Transverse colon (tissue), 4 donors: ENCODE results near the gene TAOK3. TPM values are rescaled to one million over a fixed set of nuclear protein-coding genes. Genes with fewer than 3 reads are reported as not detected.

ENCODE experiments used
- DNase-seq: peaks from one replicate; pipeline ENCODE4 v3.0.0-alpha.2; 2019
- H3K27ac ChIP-seq, 4 donors: fragments of 200-600 bp; sonication (generic); 2 replicates each; pipeline ENCODE4 v1.5.1; 2016 to 2018; ENCODE audit warnings: inconsistent platforms in 4 of 4
- H3K27me3 ChIP-seq: fragments of 200-600 bp; sonication (generic); 2 replicates; pipeline ENCODE4 v1.5.1; 2017; ENCODE audit warnings: inconsistent platforms
- H3K36me3 ChIP-seq, 4 donors: fragments of 200-600 bp; sonication (generic); 2 replicates each; pipeline ENCODE4 v1.5.1; 2017 to 2019; ENCODE audit warnings: inconsistent platforms in 4 of 4
- H3K4me1 ChIP-seq, 4 donors: fragments of 200-600 bp; sonication (generic); 2 replicates each; pipeline ENCODE4 v1.5.1; 2017 to 2020; ENCODE audit warnings: inconsistent platforms in 4 of 4
- H3K4me3 ChIP-seq, 4 donors: fragments of 200-600 bp; sonication (generic); 1 replicate in 1 of 4; 2 replicates in 3 of 4; pipeline versions ENCODE4 v1.5.1 to v1.6.1; 2017 to 2019; ENCODE audit warnings: inconsistent platforms in 4 of 4
- H3K9me3 ChIP-seq, 2 donors: fragments of 200-600 bp; sonication (generic); 2 replicates each; pipeline ENCODE4 v1.5.1; 2017 to 2019; ENCODE audit warnings: inconsistent platforms in 2 of 2
- EP300 ChIP-seq: sonication (generic); formaldehyde crosslinking; IDR thresholded peaks from one replicate; pipeline ENCODE4 v1.6.1; 2017; ENCODE audit warnings: antibody characterized with exemption, low read depth
- POLR2A ChIP-seq: fragments of 450-650 bp; IDR thresholded peaks from one replicate; pipeline ENCODE4 v1.6.1; 2016; ENCODE audit warnings: antibody characterized with exemption, mild to moderate bottlenecking, moderate library complexity
- POLR2AphosphoS5 ChIP-seq, 3 donors: sonication (generic); formaldehyde crosslinking; IDR thresholded peaks; one replicate each; pipeline ENCODE4 v1.6.1; 2016; ENCODE audit warnings: antibody characterized with exemption in 3 of 3
- WGBS, 2 donors: methylation state at CpG; one replicate each; pipeline ENCODE4 v1.1.5; 2018; ENCODE audit warnings: low coverage in 1 of 2; 5-methylcytosine and 5-hydroxymethylcytosine counted together
- in situ Hi-C, 4 donors: fragments of 200-750 bp; cut with MboI; loops; one replicate each; pipeline versions ENCODE4 v1.15.0 to v1.15.1; 2017; ENCODE audit warnings: low sequenced_read_pairs in 3 of 4, low pct_ligation_motif_present in 1 of 4, low pct_unique_long_range_greater_than_20kb in 1 of 4
- intact Hi-C: fragments of 100-400 bp; cut with DNase I; formaldehyde crosslinking; loops from one replicate; pipeline ENCODE4 v1.15.1; 2023; ENCODE audit warnings: low total_unique reads
- total RNA-seq, 4 donors: library from RNA; depleted of rRNA; stranded (reverse); fragments of >200 nt; gene quantifications; one replicate each; pipeline ENCODE4 v1.1.0, GENCODE V29; 2016
- TF ChIP-seq, protein P1 (sequence below), 5 experiments: fragments of 200-600 bp in 3 of 5; fragments of 450-650 bp in 2 of 5; sonication (generic) in 3 of 5; IDR thresholded peaks; 1 replicate in 2 of 5; 2 replicates in 3 of 5; pipeline ENCODE4 v1.5.1; 2016 to 2017; ENCODE audit warnings: antibody characterized with exemption in 5 of 5, inconsistent platforms in 3 of 5, mild to moderate bottlenecking in 2 of 5, moderate library complexity in 1 of 5

Gene TAOK3
- total RNA-seq, 4 donors from 2014 or later = 40.4 to 93.2 (median 79.2) TPM

DNA sequence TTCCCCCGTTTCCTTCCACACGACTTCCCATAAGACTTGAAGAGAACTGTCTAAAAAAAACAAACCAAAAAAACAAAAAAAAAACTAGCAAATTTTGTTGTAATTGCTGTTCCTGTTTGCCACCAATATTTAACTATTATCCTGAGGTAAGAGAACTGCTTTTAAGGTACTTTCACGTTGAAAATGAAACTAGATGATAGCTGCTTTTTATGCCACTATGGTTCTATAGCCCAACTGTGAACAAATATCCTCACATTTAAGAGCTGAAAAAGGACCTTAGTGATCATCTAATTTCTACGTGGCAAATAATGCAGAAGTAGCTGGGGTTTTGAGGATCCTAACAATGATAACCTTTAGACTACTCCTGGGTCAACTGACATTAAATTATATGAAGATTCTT, 98.6 kb downstream of the TAOK3 start:
- no peak for DNase-seq

DNA sequence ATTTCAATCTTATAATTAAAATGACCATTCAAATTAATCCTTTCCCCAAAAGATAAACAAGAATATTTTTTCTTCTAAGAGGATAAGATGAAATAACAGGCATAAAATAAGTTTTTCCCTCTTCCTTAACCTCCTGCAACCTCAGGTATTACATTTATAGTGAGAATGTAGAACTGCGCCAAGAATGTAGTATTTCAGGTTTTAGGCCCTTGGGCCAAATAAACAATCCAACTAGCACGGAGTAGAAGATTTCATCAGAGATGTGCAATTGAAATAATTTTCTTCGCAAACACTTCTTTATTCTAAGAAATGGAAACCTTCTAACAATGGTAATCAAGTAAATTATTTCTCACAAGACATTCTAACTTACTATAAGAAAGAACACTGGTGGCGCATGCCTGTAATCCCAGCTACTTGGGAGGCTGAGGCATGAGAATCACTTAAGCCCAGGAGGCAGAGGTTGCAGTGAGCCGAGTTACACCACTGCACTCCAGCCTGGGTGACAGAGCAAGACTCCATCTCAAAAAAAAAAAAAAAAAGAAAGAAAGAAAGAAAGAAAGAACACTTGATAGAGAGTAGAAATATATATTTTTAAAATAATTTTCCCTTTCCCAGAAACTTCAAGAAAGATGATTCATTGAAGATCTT, 100.8 kb downstream of the TAOK3 start:
- Histone ChIP-seq H3K9me3 (no peaks in the 10 kb centered on the region), H3K4me1 (no peaks in the 10 kb centered on the region), H3K27ac (no peak overlapping the region), H3K27me3 (no peaks in the 10 kb centered on the region), H3K36me3 (no peaks in the 10 kb centered on the region), H3K4me3 (no peak overlapping the region)
- 90 to 91% methylated on average over 5 of the region's 5 CpGs for WGBS, 2 donors
- intact Hi-C loops (no loop called here), in situ Hi-C loops (no loop called here)
- DNase-seq = no peak
- TF ChIP-seq EP300 (no peak), POLR2AphosphoS5 (IDR thresholded peaks at IDR 0.05) (no peak), POLR2A (no peak)
- TF ChIP-seq, protein P1, sequence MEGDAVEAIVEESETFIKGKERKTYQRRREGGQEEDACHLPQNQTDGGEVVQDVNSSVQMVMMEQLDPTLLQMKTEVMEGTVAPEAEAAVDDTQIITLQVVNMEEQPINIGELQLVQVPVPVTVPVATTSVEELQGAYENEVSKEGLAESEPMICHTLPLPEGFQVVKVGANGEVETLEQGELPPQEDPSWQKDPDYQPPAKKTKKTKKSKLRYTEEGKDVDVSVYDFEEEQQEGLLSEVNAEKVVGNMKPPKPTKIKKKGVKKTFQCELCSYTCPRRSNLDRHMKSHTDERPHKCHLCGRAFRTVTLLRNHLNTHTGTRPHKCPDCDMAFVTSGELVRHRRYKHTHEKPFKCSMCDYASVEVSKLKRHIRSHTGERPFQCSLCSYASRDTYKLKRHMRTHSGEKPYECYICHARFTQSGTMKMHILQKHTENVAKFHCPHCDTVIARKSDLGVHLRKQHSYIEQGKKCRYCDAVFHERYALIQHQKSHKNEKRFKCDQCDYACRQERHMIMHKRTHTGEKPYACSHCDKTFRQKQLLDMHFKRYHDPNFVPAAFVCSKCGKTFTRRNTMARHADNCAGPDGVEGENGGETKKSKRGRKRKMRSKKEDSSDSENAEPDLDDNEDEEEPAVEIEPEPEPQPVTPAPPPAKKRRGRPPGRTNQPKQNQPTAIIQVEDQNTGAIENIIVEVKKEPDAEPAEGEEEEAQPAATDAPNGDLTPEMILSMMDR (IDR thresholded peaks at IDR 0.05) = no peak

More for the DNA sequence above, 98.6 kb downstream of the TAOK3 start:
- in situ Hi-C loops = no loop called here
- H3K4me3 ChIP-seq = no peak overlapping the region
- 69 to 88% methylated on average over 2 to 4 of the region's 4 CpGs for WGBS, 2 donors
- TF ChIP-seq, protein P1 (IDR thresholded peaks at IDR 0.05) = no peak
- TF ChIP-seq POLR2AphosphoS5 (IDR thresholded peaks at IDR 0.05) (no peak), POLR2A (no peak), EP300 (no peak)
- no peaks in the 10 kb centered on the region for H3K27me3 ChIP-seq
- H3K9me3 ChIP-seq = no peaks in the 10 kb centered on the region
- intact Hi-C loops = no loop called here
- H3K36me3 ChIP-seq = peaks cover 0 to 2% (median 0%) of the 10 kb centered on the region in 4 donors
- no peaks in the 10 kb centered on the region for H3K4me1 ChIP-seq
- no peak overlapping the region for H3K27ac ChIP-seq

DNA sequence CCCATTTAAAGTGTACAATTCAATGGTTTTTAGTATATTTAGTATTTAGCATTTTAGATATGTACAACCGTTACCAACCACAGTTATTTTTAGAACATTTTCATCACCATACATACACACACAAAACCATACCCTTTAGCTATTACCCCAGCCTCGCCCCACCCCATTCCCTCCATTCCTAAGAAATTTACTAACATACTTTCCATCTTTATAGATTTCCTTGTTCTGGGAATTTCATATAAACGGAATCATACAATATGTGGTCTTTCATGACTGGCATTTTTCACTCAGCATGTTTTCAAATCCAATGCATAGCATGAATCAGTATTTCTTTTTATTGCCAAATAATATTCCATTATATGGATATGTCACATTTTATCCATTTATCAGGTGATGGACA, 101.5 kb downstream of the TAOK3 start:
- no peaks in the 10 kb centered on the region for H3K36me3 ChIP-seq

DNA sequence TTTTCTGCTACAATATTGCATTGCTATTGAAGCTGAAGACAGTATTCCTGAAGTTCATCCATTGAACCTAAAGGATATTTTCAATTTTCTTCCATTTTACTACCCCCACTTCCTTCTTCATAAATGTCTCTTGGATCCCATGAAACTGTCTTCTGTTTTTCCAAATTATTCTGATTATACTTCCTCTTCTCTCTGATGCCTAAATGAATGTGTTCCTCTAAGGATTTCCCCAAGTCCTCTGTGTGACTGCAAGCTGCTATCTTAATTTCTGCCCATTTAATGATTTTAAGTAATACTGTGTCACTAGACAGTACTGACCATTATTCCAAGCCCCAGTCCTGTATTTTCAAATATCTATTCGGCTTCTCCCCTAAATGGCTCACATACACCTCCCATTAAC, 102.9 kb downstream of the TAOK3 start:
- Histone ChIP-seq H3K36me3 (peaks cover 0 to 6% (median 0%) of the 10 kb centered on the region in 4 donors), H3K27me3 (no peaks in the 10 kb centered on the region), H3K9me3 (no peaks in the 10 kb centered on the region), H3K4me3 (no peak overlapping the region), H3K27ac (no peak overlapping the region), H3K4me1 (no peaks in the 10 kb centered on the region)
- in situ Hi-C loops (no loop called here), intact Hi-C loops (no loop called here)
- WGBS, 2 donors = 88 to 100% methylated on average over 1 of the region's 1 CpG
- TF ChIP-seq POLR2A = no peak
- no peak for TF ChIP-seq EP300
- no peak for TF ChIP-seq POLR2AphosphoS5 (IDR thresholded peaks at IDR 0.05)
- TF ChIP-seq, protein P1 (IDR thresholded peaks at IDR 0.05) = no peak
- no peak for DNase-seq

More for the DNA sequence above, 101.5 kb downstream of the TAOK3 start:
- intact Hi-C loops = no loop called here
- DNase-seq = no peak
- in situ Hi-C loops = no loop called here
- TF ChIP-seq, protein P1 (IDR thresholded peaks at IDR 0.05) = no peak
- no peak for TF ChIP-seq POLR2A
- no peaks in the 10 kb centered on the region for H3K27me3 ChIP-seq
- H3K4me1 ChIP-seq = no peaks in the 10 kb centered on the region
- no peak overlapping the region for H3K27ac ChIP-seq
- no peaks in the 10 kb centered on the region for H3K9me3 ChIP-seq
- WGBS, 2 donors = 98 to 100% methylated on average over 3 of the region's 3 CpGs
- no peak overlapping the region for H3K4me3 ChIP-seq
